ENCODE results near the gene BAIAP2L2.

Gene BAIAP2L2

DNA sequence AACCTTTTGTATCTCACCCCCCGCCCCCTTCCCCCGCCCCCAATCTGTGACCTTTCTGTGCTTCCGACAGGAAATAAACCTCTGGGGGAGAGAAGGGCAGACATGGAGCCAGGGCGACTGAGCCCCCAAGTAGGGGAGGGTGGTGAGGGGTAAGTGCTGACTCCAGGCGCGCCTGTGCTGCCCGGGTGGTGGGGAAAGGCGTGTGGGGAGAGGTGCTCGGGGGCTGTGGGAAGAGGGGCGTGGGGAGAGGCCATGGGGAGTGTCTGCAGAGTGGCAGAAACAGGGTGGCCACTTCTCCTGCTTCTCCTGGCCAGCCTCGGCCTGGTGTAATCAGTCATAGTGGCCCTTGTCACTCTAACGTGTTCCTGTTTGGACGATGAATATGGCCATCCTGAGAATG is 34.5 kb downstream of the BAIAP2L2 start:
- H3K36me3 ChIP-seq (ENCODE audit: control insufficient read depth in 5 of 5, insufficient read depth in 5 of 5, low read length in 5 of 5) = peaks cover 0 to 46% (median 35%) of the 10 kb centered on the region in 5 donors

DNA sequence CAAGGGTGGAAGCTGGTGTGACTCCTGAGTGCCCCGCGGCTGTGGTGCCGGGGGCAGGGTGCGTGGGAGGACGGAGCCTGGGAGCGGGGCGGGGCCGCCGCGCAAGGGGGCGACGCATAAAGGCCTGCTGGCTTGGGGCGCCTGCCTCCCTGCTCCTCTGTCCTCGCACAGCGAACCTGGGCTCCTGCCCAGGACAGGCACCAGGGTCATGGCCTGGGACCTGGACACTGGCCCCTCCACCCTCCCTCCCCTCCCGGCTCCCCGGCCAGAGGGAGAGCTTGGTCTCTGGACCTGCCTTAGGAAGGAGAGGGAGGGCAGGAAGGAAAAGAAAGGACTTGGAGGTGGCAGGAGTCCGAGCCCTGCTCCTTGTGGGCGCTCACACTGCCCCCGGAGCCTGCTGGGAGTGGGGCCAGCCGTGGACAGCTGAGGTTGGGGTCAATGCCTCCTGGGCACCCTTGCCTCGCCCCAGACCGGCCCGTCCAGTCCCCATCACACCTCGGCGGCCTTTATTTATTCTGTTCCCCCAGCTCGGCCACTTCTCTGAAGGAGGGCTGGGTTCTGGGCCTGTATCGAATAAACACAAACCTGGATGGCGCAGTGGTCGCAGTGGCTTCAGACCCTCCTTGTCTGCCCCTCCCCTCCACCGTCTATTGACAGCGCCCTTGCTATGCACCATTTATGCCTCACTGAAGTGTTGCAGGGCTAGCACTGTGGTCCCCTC is 35.2 kb downstream of the BAIAP2L2 start:
- Histone ChIP-seq H3K27me3 (ENCODE audit: control insufficient read depth in 5 of 5, insufficient read depth in 4 of 5, low read length in 5 of 5) (peaks cover 0 to 1% (median 0%) of the 10 kb centered on the region in 5 donors), H3K4me3 (ENCODE audit: low read depth in 1 of 5, low read length in 5 of 5) (no peak overlapping the region), H3K36me3 (ENCODE audit: control insufficient read depth in 5 of 5, insufficient read depth in 5 of 5, low read length in 5 of 5) (peaks cover 0 to 53% (median 39%) of the 10 kb centered on the region in 5 donors), H3K27ac (ENCODE audit: low read depth, low read length) (no peak overlapping the region), H3K4me1 (ENCODE audit: control insufficient read depth in 5 of 5, insufficient read depth in 5 of 5, low read length in 5 of 5) (peaks cover 0 to under 1% (median under 1%) of the 10 kb centered on the region in 5 donors), H3K9ac (ENCODE audit: low read length in 5 of 5) (no peak overlapping the region), H3K9me3 (ENCODE audit: control insufficient read depth in 5 of 5, low read length in 5 of 5) (no peaks in the 10 kb centered on the region)

More for the DNA sequence above, 34.5 kb downstream of the BAIAP2L2 start:
- Histone ChIP-seq H3K9ac (ENCODE audit: low read length in 5 of 5) (no peak overlapping the region), H3K27ac (ENCODE audit: low read depth, low read length) (no peak overlapping the region), H3K9me3 (ENCODE audit: control insufficient read depth in 5 of 5, low read length in 5 of 5) (no peaks in the 10 kb centered on the region), H3K4me3 (ENCODE audit: low read depth in 1 of 5, low read length in 5 of 5) (no peak overlapping the region), H3K27me3 (ENCODE audit: control insufficient read depth in 5 of 5, insufficient read depth in 4 of 5, low read length in 5 of 5) (peaks cover 0 to 4% (median 0%) of the 10 kb centered on the region in 5 donors), H3K4me1 (ENCODE audit: control insufficient read depth in 5 of 5, insufficient read depth in 5 of 5, low read length in 5 of 5) (peaks cover 0 to 7% (median 5%) of the 10 kb centered on the region in 5 donors)

DNA sequence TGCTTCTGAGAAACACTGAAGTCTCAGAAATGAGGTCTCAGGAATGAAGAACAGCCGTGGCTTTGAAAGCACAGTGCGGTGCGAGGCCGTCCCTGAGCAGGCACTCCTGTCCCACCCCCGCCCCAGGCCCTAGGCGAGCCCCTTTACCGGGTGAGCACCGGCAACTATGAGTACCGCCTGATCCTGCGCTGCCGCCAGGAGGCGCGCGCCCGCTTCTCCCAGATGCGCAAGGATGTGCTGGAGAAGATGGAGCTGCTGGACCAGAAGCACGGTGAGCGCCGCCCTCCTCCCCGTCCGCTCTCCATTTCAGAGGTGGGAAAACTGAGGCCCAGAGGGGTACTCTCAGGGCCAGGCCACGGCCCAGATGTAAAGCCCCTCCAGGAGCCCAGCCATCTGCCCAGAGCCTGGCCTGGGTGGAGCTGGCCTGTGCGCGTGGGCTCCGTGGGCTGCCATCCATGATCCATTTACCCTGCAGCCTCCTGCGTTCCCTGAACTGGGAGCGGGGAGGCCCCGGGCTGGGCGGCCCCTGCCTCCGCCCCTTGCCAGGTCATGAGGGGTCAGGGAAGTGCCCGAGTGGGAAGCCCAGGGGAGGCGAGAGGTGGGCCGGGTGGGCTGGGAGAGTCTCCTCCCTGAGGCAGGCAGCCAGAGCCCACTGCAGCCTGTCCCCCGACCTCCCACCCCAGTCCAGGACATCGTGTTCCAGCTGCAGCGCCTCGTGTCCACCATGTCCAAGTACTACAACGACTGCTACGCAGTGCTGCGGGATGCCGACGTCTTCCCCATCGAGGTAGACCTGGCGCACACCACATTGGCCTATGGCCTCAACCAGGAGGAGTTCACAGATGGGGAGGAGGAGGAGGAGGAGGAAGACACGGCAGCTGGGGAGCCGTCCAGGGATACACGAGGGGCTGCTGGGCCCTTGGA is 36.0 kb downstream of the BAIAP2L2 start:
- no peaks in the 10 kb centered on the region for H3K9me3 ChIP-seq (ENCODE audit: control insufficient read depth in 5 of 5, low read length in 5 of 5)
- H3K36me3 ChIP-seq (ENCODE audit: control insufficient read depth in 5 of 5, insufficient read depth in 5 of 5, low read length in 5 of 5) = peaks cover 0 to 59% (median 39%) of the 10 kb centered on the region in 5 donors
- no peaks in the 10 kb centered on the region for H3K27me3 ChIP-seq (ENCODE audit: control insufficient read depth in 5 of 5, insufficient read depth in 4 of 5, low read length in 5 of 5)
- H3K9ac ChIP-seq (ENCODE audit: low read length in 5 of 5) = no peak overlapping the region
- H3K4me3 ChIP-seq (ENCODE audit: low read depth in 1 of 5, low read length in 5 of 5) = no peak overlapping the region
- no peak overlapping the region for H3K27ac ChIP-seq (ENCODE audit: low read depth, low read length)
- H3K4me1 ChIP-seq (ENCODE audit: control insufficient read depth in 5 of 5, insufficient read depth in 5 of 5, low read length in 5 of 5) = peaks cover 0 to 9% (median 6%) of the 10 kb centered on the region in 5 donors

DNA sequence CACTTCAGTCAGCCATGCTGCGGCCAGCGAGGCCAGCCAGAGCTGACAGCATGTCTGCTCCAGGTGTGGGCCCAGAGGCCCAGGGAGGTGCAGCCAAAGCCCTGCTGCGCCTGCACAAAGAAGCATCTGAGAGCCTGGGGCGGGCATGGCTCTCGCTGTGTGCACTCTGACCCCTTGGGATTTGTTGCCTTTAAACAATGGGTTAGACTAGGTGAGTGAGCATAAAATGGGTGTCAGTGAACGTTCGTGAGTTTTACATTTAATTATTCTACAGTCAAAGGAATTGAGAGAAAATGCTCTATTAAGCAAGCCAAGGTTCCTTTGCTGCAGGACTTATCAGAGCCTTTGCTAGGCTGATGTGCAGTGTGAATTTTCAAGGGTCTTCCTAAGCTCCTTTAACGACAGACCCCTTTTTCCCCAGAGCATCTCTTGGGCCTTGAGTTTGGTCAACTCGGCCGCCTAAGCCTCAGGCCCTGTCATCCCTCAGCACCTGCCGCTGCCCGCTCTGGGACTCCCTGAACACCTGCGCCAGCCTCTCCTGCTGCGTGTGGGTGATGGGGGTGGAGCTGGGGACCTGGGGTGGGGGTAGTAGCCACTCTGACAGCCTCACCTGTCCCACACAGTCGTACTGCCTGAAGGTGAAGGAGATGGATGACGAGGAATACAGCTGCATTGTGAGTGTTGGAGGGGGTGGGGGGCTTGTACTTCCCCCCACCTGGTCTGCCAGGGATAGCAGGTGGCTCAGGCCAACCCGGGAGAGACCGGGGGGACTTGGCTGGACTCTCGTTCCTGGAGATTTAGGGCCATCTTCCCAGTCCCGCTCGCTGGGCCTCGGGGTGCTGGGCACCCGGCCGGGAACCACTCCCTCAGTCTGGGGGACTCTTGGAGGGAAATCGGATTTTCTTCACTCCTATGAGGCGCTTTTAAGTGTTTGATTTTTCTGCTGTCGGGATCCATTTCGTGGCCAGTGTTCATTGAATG is 37.0 kb downstream of the BAIAP2L2 start:
- H3K27ac ChIP-seq (ENCODE audit: low read depth, low read length) = no peak overlapping the region
- peaks cover 0 to 18% (median 13%) of the 10 kb centered on the region in 5 donors for H3K4me1 ChIP-seq (ENCODE audit: control insufficient read depth in 5 of 5, insufficient read depth in 5 of 5, low read length in 5 of 5)
- no peaks in the 10 kb centered on the region for H3K27me3 ChIP-seq (ENCODE audit: control insufficient read depth in 5 of 5, insufficient read depth in 4 of 5, low read length in 5 of 5)
- peaks cover 0 to 65% (median 43%) of the 10 kb centered on the region in 5 donors for H3K36me3 ChIP-seq (ENCODE audit: control insufficient read depth in 5 of 5, insufficient read depth in 5 of 5, low read length in 5 of 5)
- H3K4me3 ChIP-seq (ENCODE audit: low read depth in 1 of 5, low read length in 5 of 5) = no peak overlapping the region
- H3K9me3 ChIP-seq (ENCODE audit: control insufficient read depth in 5 of 5, low read length in 5 of 5) = no peaks in the 10 kb centered on the region
- H3K9ac ChIP-seq (ENCODE audit: low read length in 5 of 5) = no peak overlapping the region

DNA sequence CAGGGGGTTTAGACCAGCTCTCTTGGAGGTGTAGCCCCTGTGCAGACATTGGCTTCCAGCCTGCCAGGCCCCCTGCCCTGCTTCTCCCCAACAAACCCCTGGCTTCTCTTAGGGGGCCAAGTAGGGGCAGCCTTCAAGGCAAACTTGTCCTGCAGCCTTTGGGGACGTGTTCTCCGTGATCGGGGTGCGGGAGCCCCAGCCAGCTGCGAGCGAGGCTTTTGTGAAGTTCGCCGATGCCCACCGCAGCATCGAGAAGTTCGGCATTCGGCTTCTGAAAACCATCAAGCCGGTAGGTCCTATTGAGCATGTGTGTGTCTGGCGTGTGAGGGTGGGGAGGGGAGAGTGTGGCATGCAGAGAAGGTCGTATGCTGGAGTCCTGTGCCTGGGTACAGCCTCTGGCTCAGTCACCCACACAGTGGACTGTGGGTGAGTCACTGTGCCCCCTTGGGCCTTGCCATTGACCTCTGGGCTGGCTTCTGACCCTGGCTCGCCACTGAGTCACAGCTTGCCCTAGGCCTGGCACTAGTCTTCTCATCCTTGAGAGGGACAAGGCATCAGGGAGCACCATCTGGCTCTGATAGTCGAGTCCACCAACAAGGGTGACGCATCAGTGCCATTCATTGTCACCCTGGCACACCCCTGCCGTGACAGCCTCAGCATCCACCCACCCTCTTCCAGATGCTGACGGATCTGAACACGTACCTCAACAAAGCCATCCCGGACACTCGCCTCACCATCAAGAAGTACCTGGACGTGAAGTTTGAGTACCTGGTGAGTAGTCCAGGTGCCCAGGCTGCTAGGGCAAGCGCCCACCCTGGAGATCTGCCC is 37.9 kb downstream of the BAIAP2L2 start:
- Histone ChIP-seq H3K9ac (ENCODE audit: low read length in 5 of 5) (no peak overlapping the region), H3K27ac (ENCODE audit: low read depth, low read length) (no peak overlapping the region), H3K27me3 (ENCODE audit: control insufficient read depth in 5 of 5, insufficient read depth in 4 of 5, low read length in 5 of 5) (no peaks in the 10 kb centered on the region), H3K36me3 (ENCODE audit: control insufficient read depth in 5 of 5, insufficient read depth in 5 of 5, low read length in 5 of 5) (peaks cover 0 to 74% (median 46%) of the 10 kb centered on the region in 5 donors), H3K9me3 (ENCODE audit: control insufficient read depth in 5 of 5, low read length in 5 of 5) (no peaks in the 10 kb centered on the region), H3K4me3 (ENCODE audit: low read depth in 1 of 5, low read length in 5 of 5) (no peak overlapping the region), H3K4me1 (ENCODE audit: control insufficient read depth in 5 of 5, insufficient read depth in 5 of 5, low read length in 5 of 5) (peaks cover 0 to 27% (median 22%) of the 10 kb centered on the region in 5 donors)

DNA sequence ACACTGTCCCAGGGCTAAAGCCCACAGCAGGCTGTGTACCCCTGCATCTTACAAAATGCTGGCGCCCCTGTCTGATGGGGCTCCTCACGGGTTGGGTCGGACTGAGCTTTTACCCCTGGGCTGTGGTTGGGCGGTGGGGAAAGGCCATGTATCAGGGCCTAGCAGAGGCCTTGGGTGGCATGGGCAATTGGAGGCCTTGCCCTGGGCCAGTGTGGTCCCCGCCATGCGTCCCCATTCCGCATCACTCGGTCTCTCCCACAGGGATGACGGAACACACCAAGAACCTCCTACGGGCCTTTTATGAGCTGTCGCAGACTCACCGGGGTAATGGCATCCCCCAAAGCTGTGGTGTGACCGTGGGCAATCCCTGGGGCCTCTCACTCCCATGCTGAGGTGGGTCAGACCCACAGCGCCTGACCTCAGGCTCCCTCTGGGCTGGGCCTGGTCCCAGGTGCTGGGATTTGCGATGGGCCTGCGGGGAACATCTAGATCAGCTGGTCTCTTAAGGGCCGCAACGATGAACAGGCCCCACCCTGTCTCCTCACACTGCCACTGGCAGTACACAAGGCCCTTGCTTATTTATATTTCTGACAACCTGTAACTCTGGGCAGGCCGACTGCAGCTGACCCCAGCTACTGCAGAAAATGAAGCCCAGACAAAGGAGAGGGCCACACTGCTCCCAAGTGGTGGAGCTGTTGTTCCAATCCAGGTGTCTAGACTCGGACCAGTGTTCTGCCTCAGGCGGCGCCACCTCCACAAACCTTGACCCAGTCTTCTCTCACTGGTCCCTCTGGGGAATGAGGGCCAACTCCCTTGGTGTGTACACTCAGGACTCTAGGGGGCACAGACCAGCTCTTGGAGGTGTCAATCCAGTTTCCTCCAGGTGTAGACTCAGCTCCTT is 38.8 kb downstream of the BAIAP2L2 start:
- peaks cover 0 to 35% (median 24%) of the 10 kb centered on the region in 5 donors for H3K4me1 ChIP-seq (ENCODE audit: control insufficient read depth in 5 of 5, insufficient read depth in 5 of 5, low read length in 5 of 5)
- H3K36me3 ChIP-seq (ENCODE audit: control insufficient read depth in 5 of 5, insufficient read depth in 5 of 5, low read length in 5 of 5) = peaks cover 0 to 77% (median 46%) of the 10 kb centered on the region in 5 donors
- no peaks in the 10 kb centered on the region for H3K27me3 ChIP-seq (ENCODE audit: control insufficient read depth in 5 of 5, insufficient read depth in 4 of 5, low read length in 5 of 5)
- no peak overlapping the region for H3K4me3 ChIP-seq (ENCODE audit: low read depth in 1 of 5, low read length in 5 of 5)
- no peak overlapping the region for H3K27ac ChIP-seq (ENCODE audit: low read depth, low read length)
- no peaks in the 10 kb centered on the region for H3K9me3 ChIP-seq (ENCODE audit: control insufficient read depth in 5 of 5, low read length in 5 of 5)
- no peak overlapping the region for H3K9ac ChIP-seq (ENCODE audit: low read length in 5 of 5)

DNA sequence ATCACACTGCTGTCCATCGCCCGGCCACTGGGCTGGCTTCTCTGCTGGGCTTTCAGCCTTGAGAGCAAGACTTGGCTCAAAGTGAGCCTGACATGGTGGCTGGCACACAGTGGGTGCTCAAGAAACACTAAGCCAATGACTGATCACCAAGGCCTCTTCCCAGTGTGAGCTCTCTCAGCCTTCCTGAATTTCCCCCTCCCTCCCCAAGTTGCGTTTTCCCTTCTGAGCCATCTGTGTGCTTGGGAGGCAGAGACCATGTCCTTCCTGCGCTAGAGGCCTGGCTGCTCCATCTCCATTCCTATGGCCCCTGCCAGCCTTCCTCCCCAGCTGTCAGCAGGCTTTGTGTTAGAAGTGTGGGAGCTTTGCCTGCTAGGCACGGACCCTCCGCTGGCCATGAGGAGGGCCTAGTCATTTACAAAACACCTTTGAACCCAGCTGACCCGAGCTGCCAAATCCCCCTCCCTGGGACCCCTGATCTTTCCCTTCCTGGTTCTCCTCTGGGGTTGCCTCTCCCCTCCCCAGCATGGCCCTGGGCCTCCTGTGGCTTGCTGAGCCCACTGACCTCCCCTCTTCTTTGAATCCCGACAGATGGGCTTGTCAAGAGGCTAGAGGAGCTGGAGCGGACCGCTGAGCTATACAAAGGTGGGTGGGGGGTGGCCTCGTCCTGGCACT is 40.1 kb downstream of the BAIAP2L2 start:
- H3K36me3 ChIP-seq (ENCODE audit: control insufficient read depth in 5 of 5, insufficient read depth in 5 of 5, low read length in 5 of 5) = peaks cover 0 to 86% (median 55%) of the 10 kb centered on the region in 5 donors
- no peak overlapping the region for H3K4me3 ChIP-seq (ENCODE audit: low read depth in 1 of 5, low read length in 5 of 5)
- H3K9ac ChIP-seq (ENCODE audit: low read length in 5 of 5) = no peak overlapping the region
- peaks cover 0 to 35% (median 24%) of the 10 kb centered on the region in 5 donors for H3K4me1 ChIP-seq (ENCODE audit: control insufficient read depth in 5 of 5, insufficient read depth in 5 of 5, low read length in 5 of 5)
- H3K27ac ChIP-seq (ENCODE audit: low read depth, low read length) = no peak overlapping the region
- no peaks in the 10 kb centered on the region for H3K9me3 ChIP-seq (ENCODE audit: control insufficient read depth in 5 of 5, low read length in 5 of 5)
- no peaks in the 10 kb centered on the region for H3K27me3 ChIP-seq (ENCODE audit: control insufficient read depth in 5 of 5, insufficient read depth in 4 of 5, low read length in 5 of 5)

All from subcutaneous abdominal adipose tissue (tissue), 5 donors.